ENCODE data around the gene CBX8.

The CBX8 gene

DNA sequence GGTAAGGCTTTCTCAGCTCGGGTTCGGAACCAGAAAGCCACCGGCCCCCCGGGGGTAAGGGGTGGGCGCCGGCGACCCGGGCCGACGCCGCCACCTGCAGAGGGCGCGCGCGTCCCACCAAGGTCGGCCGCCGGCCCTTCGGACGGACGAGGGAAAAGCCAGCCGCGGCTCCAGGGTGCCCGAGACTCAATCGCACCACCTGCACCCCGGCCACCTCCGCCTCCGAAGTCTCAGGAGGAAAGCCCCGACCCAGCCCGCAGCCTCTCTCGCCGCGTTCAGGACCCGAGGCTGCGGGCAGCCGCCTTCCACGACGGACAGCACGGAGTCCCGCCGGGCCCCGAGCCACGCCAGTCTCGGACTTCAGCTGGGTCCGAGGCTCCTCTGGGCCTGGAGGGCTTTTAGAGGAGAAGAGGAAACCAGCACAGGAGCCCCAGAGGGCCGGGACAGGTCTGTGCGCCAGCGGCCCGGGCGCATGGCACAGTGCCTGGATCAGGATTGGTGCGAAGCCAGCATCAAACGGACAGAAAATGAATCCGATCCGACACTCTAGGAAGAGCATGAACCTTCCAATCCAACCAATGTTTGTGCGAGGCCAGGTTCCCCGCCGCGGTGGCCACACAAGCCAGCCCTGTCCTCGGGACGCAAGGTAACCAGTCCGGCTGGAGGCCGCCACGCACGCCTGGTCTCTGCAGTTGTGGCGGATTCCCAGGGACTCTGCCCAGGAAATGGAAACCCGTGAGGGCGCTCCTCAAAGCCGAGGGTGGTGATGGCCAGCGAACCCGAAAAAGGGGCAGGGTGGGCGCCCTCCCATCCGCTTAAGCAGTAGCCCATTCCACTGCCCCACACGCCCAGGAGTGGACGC, 6.7 kb downstream of the CBX8 start:
- Histone ChIP-seq H3K36me3 (ENCODE audit: control insufficient read depth, insufficient read depth, low read length) (peaks cover 1% of the 10 kb centered on the region; the same call in 1 of the 2 replicates), H3K9me3 (ENCODE audit: control insufficient read depth, insufficient read depth, low read length) (no peaks in the 10 kb centered on the region), H3K4me1 (ENCODE audit: control insufficient read depth, insufficient read depth, low read length) (peaks cover 11% of the 10 kb centered on the region), H3K4me3 (ENCODE audit: low read length) (peak overlapping the region; percentile 15; the same call in 1 of the 2 replicates), H3K27me3 (ENCODE audit: control insufficient read depth, insufficient read depth, low read length) (peaks cover 50% of the 10 kb centered on the region), H3K27ac (ENCODE audit: low read length) (no peak overlapping the region)
- no CpG with 5 or more reads among the region's 74 CpGs for WGBS (ENCODE audit: insufficient coverage, insufficient read length)
- no peak for DNase-seq (ENCODE audit: low read depth, low spot score)

DNA sequence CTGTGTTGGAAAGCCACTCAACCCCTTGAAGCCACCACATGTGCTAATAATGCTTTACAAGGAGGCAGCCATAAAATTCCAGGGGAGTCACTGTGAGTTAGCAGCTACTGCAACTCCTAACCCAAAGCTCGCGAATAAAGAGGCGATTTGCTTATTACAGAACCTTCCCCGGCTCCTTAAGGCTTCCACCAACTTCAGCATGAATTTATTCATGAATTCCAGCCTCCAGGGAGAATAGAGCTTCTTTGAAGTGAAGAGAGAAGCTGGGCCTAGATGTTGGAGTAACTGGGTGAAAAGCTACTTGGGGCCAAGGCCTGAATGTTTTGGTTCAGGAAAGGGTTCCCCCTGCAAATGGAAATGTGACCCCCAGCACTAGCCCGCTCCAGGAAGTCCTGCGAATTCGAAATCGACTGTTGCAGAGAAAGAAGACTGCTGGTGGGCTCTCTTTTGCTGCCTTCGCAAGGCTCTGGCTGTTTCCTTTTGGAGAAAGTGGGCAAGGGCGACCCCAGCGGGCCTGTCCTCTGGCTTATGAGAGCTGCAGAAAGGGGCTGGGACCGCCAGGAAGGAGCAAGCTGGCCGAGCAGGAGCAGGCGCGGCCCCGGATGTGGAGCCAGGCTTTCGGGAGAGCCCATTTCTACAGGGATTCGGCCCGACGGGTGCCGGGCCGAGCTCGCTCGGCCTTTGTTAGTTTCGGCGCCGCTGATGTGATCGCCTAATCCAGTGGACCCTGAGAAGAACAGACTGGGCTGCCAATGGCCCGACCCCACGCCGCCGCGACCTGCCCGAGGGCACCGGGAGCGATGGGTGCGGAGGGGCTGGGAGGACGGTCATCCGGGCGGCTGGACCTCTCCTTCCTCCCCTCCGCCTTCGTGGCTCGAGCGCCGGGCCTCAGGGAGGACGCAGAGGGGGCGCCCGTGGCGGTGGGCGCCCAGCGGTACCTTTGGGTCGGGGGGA, 7.6 kb downstream of the CBX8 start:
- no CpG with 5 or more reads among the region's 52 CpGs for WGBS (ENCODE audit: insufficient coverage, insufficient read length)
- no peak overlapping the region for H3K27ac ChIP-seq (ENCODE audit: low read length)
- peaks cover 41% of the 10 kb centered on the region for H3K27me3 ChIP-seq (ENCODE audit: control insufficient read depth, insufficient read depth, low read length)
- DNase-seq (ENCODE audit: low read depth, low spot score) = no peak
- H3K36me3 ChIP-seq (ENCODE audit: control insufficient read depth, insufficient read depth, low read length) = peaks cover 10% of the 10 kb centered on the region
- no peaks in the 10 kb centered on the region for H3K9me3 ChIP-seq (ENCODE audit: control insufficient read depth, insufficient read depth, low read length)
- peaks cover 8% of the 10 kb centered on the region for H3K4me1 ChIP-seq (ENCODE audit: control insufficient read depth, insufficient read depth, low read length)
- peak overlapping the region; percentile 15; the same call in 1 of the 2 replicates for H3K4me3 ChIP-seq (ENCODE audit: low read length)

DNA sequence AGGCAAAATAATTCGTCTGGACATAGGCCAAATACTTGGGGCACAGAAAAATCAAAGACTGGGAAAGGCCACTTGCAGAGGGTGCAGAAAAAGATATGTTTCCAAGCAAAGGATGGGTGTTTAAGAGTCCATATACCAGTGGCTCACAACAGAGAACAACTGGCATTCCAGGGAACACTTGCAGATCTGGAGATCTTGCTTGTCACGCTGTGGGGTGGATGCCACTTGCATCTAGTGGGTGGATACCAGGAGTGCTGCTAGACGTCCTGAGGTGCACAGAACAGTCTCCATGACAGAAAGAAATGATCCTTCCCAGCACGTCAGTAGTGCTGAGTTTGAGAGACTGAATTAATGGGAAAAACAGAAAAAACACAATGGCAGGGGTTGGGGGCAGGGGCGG, 8.4 kb downstream of the CBX8 start:
- H3K27me3 ChIP-seq (ENCODE audit: control insufficient read depth, insufficient read depth, low read length) = peaks cover 35% of the 10 kb centered on the region
- no peak overlapping the region for H3K4me3 ChIP-seq (ENCODE audit: low read length)
- peaks cover 6% of the 10 kb centered on the region for H3K4me1 ChIP-seq (ENCODE audit: control insufficient read depth, insufficient read depth, low read length)
- no peak overlapping the region for H3K27ac ChIP-seq (ENCODE audit: low read length)
- DNase-seq (ENCODE audit: low read depth, low spot score) = no peak
- WGBS (ENCODE audit: insufficient coverage, insufficient read length) = no CpG with 5 or more reads among the region's 5 CpGs
- no peaks in the 10 kb centered on the region for H3K9me3 ChIP-seq (ENCODE audit: control insufficient read depth, insufficient read depth, low read length)
- peaks cover 16% of the 10 kb centered on the region for H3K36me3 ChIP-seq (ENCODE audit: control insufficient read depth, insufficient read depth, low read length)

DNA sequence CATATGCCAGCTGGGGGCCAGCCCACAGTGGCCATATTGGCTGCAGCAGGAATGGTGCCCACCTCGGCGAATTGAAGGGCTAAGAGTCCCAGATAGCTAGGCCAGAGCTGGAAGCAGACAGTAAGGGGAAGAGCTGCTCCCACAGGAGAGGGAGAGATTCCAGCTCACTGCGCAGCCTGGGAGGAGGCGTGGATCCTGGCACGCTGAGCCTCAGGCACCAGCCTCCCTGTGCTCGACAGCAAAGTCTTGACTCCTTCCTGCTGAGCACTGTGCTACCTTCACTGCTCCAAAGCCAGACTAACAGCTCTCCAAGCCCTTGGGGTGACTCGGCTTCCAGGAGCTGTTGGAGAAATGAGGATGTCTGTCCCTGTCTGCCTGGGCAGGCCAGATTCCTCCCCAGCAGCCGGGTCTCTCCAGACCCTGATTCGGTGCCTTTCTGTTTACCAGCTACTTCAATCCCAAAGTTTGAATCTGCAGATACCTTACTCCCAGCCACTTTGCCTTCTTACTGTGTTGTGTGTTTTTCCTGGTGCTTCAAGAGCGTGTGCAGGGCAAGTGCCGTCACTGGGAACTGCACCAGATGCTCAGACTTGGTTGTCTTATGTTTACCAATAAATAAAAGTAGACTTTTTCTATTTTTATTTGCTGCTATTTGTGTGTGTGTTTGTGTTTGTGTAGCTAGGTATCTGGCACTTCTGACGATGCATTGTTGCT, 9.8 kb downstream of the CBX8 start:
- no peak for DNase-seq (ENCODE audit: low read depth, low spot score)
- peaks cover 4% of the 10 kb centered on the region; the same call in 1 of the 2 replicates for H3K4me1 ChIP-seq (ENCODE audit: control insufficient read depth, insufficient read depth, low read length)
- no CpG with 5 or more reads among the region's 12 CpGs for WGBS (ENCODE audit: insufficient coverage, insufficient read length)
- peaks cover 27% of the 10 kb centered on the region for H3K36me3 ChIP-seq (ENCODE audit: control insufficient read depth, insufficient read depth, low read length)
- no peaks in the 10 kb centered on the region for H3K9me3 ChIP-seq (ENCODE audit: control insufficient read depth, insufficient read depth, low read length)
- peaks cover 22% of the 10 kb centered on the region for H3K27me3 ChIP-seq (ENCODE audit: control insufficient read depth, insufficient read depth, low read length)
- no peak overlapping the region for H3K4me3 ChIP-seq (ENCODE audit: low read length)
- no peak overlapping the region for H3K27ac ChIP-seq (ENCODE audit: low read length)

DNA sequence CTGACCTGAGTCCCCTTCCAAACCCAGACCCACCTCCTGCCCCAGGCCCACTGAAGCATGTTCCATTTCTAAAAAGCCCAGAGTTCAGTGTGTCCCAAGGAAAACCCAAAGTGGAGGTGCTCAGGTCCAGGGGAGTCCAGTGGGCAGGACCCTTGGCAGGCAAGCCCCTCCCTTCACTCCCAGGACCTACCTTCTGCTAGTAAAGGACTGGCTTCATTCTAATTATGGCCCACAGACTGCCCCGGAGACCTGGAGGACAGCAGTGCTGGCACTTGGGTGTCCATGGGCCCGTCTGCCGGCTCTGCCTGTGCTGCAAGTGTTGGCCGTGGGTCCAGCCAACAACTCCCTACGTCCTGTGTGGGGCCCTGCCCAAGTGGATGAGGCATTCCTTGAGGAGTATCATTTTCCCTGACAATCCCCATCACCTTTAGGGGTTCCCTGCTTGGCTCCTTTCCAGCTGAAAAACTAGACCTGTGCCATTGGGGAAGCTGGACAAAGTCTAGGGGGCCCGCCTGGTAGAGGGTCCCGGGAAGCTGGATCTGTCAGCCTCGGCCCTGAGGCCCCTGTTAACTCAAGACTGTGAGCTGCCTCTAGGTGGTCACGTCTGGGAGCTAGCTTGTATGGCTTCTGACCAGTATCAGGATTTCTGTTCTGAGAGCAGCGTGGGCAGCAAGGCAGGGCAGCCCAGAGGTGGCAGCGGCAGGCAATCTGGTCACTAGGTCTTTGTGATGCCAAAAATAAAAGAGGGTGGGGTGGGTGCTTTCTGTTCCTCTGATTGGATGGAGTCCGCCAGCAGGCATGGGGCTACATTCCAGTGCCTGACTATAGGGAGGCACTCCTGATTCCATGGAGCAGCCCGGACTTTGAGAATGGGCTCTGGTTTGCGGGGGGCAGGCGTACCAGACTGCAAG, 10.7 kb downstream of the CBX8 start:
- Histone ChIP-seq H3K4me1 (ENCODE audit: control insufficient read depth, insufficient read depth, low read length) (peaks cover 4% of the 10 kb centered on the region; the same call in 1 of the 2 replicates), H3K27ac (ENCODE audit: low read length) (no peak overlapping the region), H3K36me3 (ENCODE audit: control insufficient read depth, insufficient read depth, low read length) (peaks cover 36% of the 10 kb centered on the region), H3K4me3 (ENCODE audit: low read length) (no peak overlapping the region), H3K27me3 (ENCODE audit: control insufficient read depth, insufficient read depth, low read length) (peaks cover 12% of the 10 kb centered on the region), H3K9me3 (ENCODE audit: control insufficient read depth, insufficient read depth, low read length) (no peaks in the 10 kb centered on the region)
- no CpG with 5 or more reads among the region's 15 CpGs for WGBS (ENCODE audit: insufficient coverage, insufficient read length)
- DNase-seq (ENCODE audit: low read depth, low spot score) = no peak

DNA sequence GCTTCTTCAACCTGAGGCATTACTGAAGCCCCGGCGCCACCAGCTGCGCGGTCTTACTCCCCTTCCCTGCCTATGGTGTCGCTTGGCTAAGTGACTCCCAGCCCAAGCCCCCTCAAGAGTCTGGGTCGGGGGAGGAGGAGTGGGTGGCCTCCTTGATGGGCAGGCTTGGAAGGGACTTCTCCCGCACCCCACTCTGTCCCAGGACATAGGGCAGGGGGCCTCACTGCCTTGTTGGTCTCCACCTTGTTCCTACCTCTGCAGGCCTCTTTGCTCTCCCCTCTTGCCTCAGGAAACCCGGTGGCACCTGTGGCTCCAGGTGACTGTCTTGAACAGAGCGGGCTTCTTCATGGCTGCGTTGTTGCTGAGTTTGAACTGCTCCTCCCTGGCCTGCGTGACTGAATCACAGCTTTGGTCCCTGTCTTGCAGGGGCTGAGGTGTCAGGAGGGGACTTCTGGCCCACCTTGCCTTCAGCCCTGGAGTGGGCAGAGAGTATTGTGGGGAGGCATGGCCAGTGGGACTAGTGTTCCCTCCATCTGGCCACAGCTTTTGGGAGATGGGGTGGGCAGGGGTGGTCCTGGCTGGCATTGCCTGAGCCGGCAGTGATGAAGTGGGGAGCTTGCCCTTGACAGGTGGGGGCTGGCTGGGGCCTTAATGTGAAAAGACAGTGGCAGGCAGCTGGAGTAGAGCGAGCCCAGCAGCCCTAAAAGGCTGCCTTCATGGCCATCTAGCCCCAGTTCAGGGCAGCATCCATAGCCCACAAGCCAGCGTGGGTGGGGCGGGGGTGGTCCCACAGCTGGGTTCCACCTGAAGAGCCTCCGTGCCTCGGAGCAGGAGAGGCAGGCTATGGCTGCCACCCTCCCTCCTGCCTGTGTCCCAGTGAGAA, 11.6 kb downstream of the CBX8 start:
- H3K27me3 ChIP-seq (ENCODE audit: control insufficient read depth, insufficient read depth, low read length) = peaks cover 3% of the 10 kb centered on the region
- H3K4me3 ChIP-seq (ENCODE audit: low read length) = no peak overlapping the region
- DNase-seq (ENCODE audit: low read depth, low spot score) = no peak
- H3K9me3 ChIP-seq (ENCODE audit: control insufficient read depth, insufficient read depth, low read length) = no peaks in the 10 kb centered on the region
- peaks cover 4% of the 10 kb centered on the region; the same call in 1 of the 2 replicates for H3K4me1 ChIP-seq (ENCODE audit: control insufficient read depth, insufficient read depth, low read length)
- peaks cover 39% of the 10 kb centered on the region for H3K36me3 ChIP-seq (ENCODE audit: control insufficient read depth, insufficient read depth, low read length)
- no CpG with 5 or more reads among the region's 17 CpGs for WGBS (ENCODE audit: insufficient coverage, insufficient read length)
- H3K27ac ChIP-seq (ENCODE audit: low read length) = no peak overlapping the region

DNA sequence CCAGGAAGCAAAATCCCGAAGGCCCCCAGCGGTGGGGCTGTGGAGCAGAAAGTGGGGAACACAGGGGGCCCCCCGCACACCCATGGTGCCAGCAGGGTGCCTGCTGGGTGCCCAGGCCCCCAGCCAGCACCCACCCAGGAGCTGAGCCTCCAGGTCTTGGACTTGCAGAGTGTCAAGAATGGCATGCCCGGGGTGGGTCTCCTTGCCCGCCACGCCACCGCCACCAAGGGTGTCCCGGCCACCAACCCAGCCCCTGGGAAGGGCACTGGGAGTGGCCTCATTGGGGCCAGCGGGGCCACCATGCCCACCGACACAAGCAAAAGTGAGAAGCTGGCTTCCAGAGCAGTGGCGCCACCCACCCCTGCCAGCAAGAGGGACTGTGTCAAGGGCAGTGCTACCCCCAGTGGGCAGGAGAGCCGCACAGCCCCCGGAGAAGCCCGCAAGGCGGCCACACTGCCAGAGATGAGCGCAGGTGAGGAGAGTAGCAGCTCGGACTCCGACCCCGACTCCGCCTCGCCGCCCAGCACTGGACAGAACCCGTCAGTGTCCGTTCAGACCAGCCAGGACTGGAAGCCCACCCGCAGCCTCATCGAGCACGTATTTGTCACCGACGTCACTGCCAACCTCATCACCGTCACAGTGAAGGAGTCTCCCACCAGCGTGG, 12.4 kb downstream of the CBX8 start:
- DNase-seq (ENCODE audit: low read depth, low spot score) = no peak
- Histone ChIP-seq H3K27ac (ENCODE audit: low read length) (no peak overlapping the region), H3K4me3 (ENCODE audit: low read length) (no peak overlapping the region), H3K27me3 (ENCODE audit: control insufficient read depth, insufficient read depth, low read length) (no peaks in the 10 kb centered on the region; the same call in 1 of the 2 replicates), H3K36me3 (ENCODE audit: control insufficient read depth, insufficient read depth, low read length) (peaks cover 44% of the 10 kb centered on the region), H3K4me1 (ENCODE audit: control insufficient read depth, insufficient read depth, low read length) (peaks cover 4% of the 10 kb centered on the region; the same call in 1 of the 2 replicates), H3K9me3 (ENCODE audit: control insufficient read depth, insufficient read depth, low read length) (no peaks in the 10 kb centered on the region)
- WGBS (ENCODE audit: insufficient coverage, insufficient read length) = no CpG with 5 or more reads among the region's 31 CpGs

DNA sequence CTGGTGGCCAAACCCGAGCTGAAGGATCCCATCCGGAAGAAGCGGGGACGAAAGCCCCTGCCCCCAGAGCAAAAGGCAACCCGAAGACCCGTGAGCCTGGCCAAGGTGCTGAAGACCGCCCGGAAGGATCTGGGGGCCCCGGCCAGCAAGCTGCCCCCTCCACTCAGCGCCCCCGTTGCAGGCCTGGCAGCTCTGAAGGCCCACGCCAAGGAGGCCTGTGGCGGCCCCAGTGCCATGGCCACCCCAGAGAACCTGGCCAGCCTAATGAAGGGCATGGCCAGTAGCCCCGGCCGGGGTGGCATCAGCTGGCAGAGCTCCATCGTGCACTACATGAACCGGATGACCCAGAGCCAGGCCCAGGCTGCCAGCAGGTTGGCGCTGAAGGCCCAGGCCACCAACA, 13.0 kb downstream of the CBX8 start:
- no peak overlapping the region for H3K4me3 ChIP-seq (ENCODE audit: low read length)
- H3K27me3 ChIP-seq (ENCODE audit: control insufficient read depth, insufficient read depth, low read length) = no peaks in the 10 kb centered on the region
- H3K27ac ChIP-seq (ENCODE audit: low read length) = no peak overlapping the region
- H3K36me3 ChIP-seq (ENCODE audit: control insufficient read depth, insufficient read depth, low read length) = peaks cover 44% of the 10 kb centered on the region
- no peaks in the 10 kb centered on the region for H3K9me3 ChIP-seq (ENCODE audit: control insufficient read depth, insufficient read depth, low read length)
- H3K4me1 ChIP-seq (ENCODE audit: control insufficient read depth, insufficient read depth, low read length) = peaks cover 6% of the 10 kb centered on the region; the same call in 1 of the 2 replicates
- WGBS (ENCODE audit: insufficient coverage, insufficient read length) = no CpG with 5 or more reads among the region's 18 CpGs
- DNase-seq (ENCODE audit: low read depth, low spot score) = no peak

Data from iPS DF 6.9 (cell line).